Measurements from ENCODE around the gene POLR1D.

- no peak for TF ChIP-seq CTCF (IDR thresholded peaks at IDR 0.05)
- TF ChIP-seq POLR2A (IDR thresholded peaks at IDR 0.05) = no peak
- no peak for TF ChIP-seq POLR2AphosphoS5 (IDR thresholded peaks at IDR 0.05)
These were observed 21.8 kb downstream of the POLR1D start for GRCh38 chr13:27643334-27644132.
